BLaER1 treated with 17β-estradiol and CSF1 and Interleukin-3, amounts not matched to agents 10 nM and 100 nM (cell line): Measurements from ENCODE around the gene FNDC11.
A peak's percentile ranks its signal among the peaks of the same experiment; 100 is the strongest.

ENCODE experiments used
- H3K27ac ChIP-seq, 11 experiments: shearing (Covaris generic); formaldehyde crosslinking; 2 replicates each; pipeline ENCODE4 v1.8.1; 2022
- H3K27me3 ChIP-seq, 11 experiments: shearing (Covaris generic); formaldehyde crosslinking; 2 replicates each; pipeline ENCODE4 v1.8.1; 2022
- H3K36me3 ChIP-seq, 11 experiments: shearing (Covaris generic); formaldehyde crosslinking; 2 replicates each; pipeline ENCODE4 v1.8.1; 2022
- H3K4me1 ChIP-seq, 10 experiments: shearing (Covaris generic); formaldehyde crosslinking; 2 replicates each; pipeline ENCODE4 v1.8.1; 2022
- H3K4me2 ChIP-seq, 11 experiments: shearing (Covaris generic); formaldehyde crosslinking; 2 replicates each; pipeline ENCODE4 v1.8.1; 2022
- H3K4me3 ChIP-seq, 10 experiments: shearing (Covaris generic); formaldehyde crosslinking; 2 replicates each; pipeline ENCODE4 v1.8.1; 2022
- H3K9ac ChIP-seq, 11 experiments: shearing (Covaris generic); formaldehyde crosslinking; 2 replicates each; pipeline ENCODE4 v1.8.1; 2022
- H3K9me3 ChIP-seq, 11 experiments: shearing (Covaris generic); formaldehyde crosslinking; replicated peaks in 1 of 11; 2 replicates each; pipeline ENCODE4 v1.8.1; 2022
- H4K20me1 ChIP-seq, 11 experiments: shearing (Covaris generic); formaldehyde crosslinking; 2 replicates each; pipeline ENCODE4 v1.8.1; 2022
- Cebpa-rat ChIP-seq, 11 experiments: shearing (Covaris generic); IDR thresholded peaks; 2 replicates each; pipeline ENCODE4 v1.8.1; 2022

FNDC11 gene

DNA sequence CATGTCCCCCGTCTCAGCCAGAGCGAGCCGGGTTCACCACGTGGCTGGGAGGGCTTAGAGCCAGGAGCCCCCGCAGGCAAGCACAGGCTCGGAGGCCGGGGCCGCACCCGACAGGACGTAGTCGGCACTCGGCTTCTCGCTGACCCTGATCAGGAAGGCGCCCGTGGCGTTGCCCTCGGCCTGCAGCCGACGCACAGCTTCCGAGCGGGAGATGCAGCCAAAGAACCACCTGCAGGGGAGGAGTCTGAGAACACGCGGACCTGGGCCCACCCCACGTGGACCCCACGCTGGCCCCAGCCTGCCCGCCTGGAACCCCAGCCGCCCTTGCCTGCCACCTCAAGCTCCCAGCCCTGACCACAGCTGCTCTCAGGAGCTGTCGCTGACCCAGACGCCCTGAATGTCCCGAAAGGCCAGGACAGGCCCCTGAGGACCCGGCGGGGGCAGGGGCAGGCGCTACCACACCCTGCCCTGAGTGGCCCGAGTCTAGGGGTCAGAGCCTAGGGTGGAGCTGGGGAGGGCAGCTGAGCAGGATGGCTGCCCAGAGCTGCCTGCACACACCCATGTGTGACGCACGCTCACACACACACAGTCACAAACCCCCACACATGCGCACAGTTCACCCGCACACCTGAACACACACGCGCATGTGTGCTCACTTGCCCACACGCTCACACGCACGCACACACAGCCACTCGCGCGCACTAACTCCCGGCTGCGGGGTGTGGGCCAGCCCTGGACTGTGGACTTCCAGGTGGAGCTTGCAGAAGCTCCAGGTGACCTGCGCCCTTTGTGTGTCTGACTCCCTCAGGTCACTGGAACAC lies 18.9 kb upstream of the FNDC11 start:
- Histone ChIP-seq H3K4me3 (no peak overlapping the region), H3K27me3 (peaks cover 10 to 44% (median 23%) of the 10 kb centered on the region in 11 experiments; a peak in 20 of 22 replicates), H4K20me1 (peaks cover 0 to 38% (median 0%) of the 10 kb centered on the region in 11 experiments; a peak in 8 of 22 replicates), H3K36me3 (no peaks in the 10 kb centered on the region), H3K27ac (no peak overlapping the region), H3K9ac (peak overlapping the region in 1 of 11 experiments; percentile 33; a peak in 1 of 22 replicates), H3K9me3 (no peaks in the 10 kb centered on the region), H3K4me1 (peaks cover 13 to 86% (median 67%) of the 10 kb centered on the region in 10 experiments), H3K4me2 (peak overlapping the region; percentile 32 to 79 (median 54); a peak in 20 of 22 replicates)
- TF ChIP-seq Cebpa-rat (IDR thresholded peaks at IDR 0.05): no peak

DNA sequence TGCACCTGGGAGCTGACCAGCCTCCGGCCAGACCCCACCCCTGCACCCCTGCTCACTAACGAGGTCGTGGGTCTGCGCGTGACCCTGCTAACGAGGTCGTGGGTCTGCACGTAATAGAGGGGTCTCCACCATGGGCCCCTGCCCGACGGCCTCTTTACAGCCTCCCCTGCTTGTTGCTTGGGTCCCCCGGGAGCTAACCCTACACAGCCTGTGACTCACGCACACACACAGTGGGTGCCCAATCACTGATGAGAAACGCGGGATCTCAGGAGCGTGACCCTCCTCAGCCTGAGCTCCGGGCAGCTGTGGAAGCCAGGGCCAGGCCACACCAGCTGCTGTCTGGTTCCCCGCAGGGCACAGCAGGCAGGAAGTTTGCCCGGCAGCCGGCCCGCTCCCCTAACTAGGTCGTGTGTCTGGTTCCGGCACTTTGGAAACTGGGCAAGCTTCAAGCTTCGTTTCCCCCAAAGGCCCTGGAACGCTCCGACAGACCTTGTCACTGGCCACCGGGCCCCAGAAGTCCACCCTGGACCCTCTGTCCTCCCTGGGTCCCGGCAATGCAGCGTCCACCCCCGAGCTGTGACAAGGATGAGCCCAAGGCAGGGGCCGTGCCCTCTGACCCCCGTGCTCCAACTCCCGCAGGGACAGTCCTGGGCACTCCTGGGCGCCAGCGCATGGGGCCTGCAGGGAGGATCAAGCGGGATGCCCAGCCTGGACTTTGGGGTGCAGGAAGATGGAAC lies 17.6 kb upstream of the FNDC11 start:
- H3K27me3 ChIP-seq: peaks cover 10 to 56% (median 34%) of the 10 kb centered on the region in 11 experiments; a peak in 20 of 22 replicates
- no peaks in the 10 kb centered on the region for H3K36me3 ChIP-seq
- peak overlapping the region; percentile 59 to 84 (median 75); a peak in 21 of 22 replicates for H3K9ac ChIP-seq
- peak overlapping the region; percentile 62 to 91 (median 79); a peak in 21 of 22 replicates for H3K27ac ChIP-seq
- no peaks in the 10 kb centered on the region for H3K9me3 ChIP-seq
- H4K20me1 ChIP-seq: peaks cover 0 to 43% (median 10%) of the 10 kb centered on the region in 11 experiments; a peak in 8 of 22 replicates
- peaks cover 13 to 88% (median 73%) of the 10 kb centered on the region in 10 experiments for H3K4me1 ChIP-seq
- TF ChIP-seq Cebpa-rat (IDR thresholded peaks at IDR 0.05): no peak
- H3K4me2 ChIP-seq: peak overlapping the region; percentile 87 to 99 (median 97)
- peak overlapping the region; percentile 42 to 72 (median 56); a peak in 16 of 20 replicates for H3K4me3 ChIP-seq

DNA sequence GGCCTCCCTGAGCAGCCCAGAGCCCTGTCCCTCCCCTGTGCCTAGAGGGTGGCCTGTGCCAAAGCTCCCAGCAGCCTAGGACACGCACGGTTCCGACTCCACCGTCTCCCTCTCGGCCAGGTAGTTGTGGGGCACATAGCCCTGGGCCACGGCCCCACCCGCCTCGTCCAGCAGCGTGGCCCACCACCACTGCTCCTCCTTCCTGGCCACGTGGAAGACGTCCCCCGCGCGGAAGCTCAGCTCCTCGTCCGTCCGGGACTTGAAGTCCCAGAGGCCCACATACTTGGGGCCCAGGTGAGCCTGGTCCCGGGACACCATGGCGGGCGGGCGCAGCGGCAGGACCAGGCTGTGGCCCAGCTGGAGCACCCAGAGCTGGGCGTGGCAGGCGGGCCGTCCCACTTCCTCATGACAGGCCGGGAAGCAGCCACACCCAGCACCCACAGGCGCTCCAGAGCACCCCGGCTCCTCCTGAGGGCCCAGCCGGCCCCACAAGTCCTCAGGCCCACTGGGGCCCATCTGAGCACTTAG lies 16.9 kb upstream of the FNDC11 start, which contains the start of gene PTK6:
Gene PTK6, minus strand, starts transcription at position 380 of the 528 bp plus-strand sequence. Its CDS starts 62 bp downstream, at position 318.
- Histone ChIP-seq H3K9ac (peak within 1 kb of the TSS; percentile 59 to 84 (median 75)), H3K4me3 (peak within 1 kb of the TSS; percentile 42 to 72 (median 56)), H3K4me1 (peaks cover 13 to 83% (median 75%) of the 10 kb centered on the region in 10 experiments), H3K27ac (peak within 1 kb of the TSS; percentile 62 to 91 (median 79)), H3K36me3 (no peaks in the 10 kb centered on the region), H3K27me3 (peaks cover 10 to 58% (median 34%) of the 10 kb centered on the region in 11 experiments; a peak in 20 of 22 replicates), H3K4me2 (peak within 1 kb of the TSS; percentile 87 to 99 (median 97)), H3K9me3 (no peaks in the 10 kb centered on the region), H4K20me1 (peaks cover 0 to 49% (median 10%) of the 10 kb centered on the region in 11 experiments; a peak in 8 of 22 replicates)
- TF ChIP-seq Cebpa-rat (IDR thresholded peaks at IDR 0.05): no peak

DNA sequence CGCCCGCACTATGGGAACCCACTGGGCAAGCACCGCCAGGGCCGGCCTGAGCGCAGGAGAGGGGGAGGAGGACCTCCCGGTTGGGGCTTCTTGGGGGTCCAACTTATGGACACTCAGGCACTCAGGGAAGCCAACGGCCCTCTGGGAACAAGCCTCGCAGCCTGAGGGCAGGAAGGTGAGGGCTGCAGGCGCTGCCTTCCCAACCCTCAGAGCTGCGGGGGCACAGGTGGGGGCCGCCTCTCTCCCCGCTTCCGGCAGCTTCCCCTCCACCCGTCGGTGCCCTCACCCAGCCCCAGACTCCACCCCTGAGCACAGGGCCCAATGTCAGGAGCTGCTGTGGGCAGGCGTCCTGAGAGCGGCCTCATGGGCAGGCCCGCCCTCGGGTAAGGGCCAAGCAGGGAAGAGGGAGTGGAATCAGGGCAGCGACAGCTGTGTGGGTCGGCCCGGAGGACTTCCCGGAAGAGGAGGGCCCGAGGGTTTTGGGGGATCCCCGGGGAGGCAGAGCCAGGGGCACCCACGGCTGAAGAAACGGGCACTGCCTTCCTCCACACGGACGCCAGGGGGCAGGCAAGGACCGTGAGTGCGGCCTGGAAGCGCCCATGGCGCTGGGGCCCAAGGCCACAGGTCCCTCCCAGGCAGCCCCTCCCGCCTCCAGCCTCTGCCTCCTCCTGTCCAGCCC lies 16.3 kb upstream of the FNDC11 start:
- H3K36me3 ChIP-seq: no peaks in the 10 kb centered on the region
- peak overlapping the region; percentile 62 to 91 (median 79) for H3K27ac ChIP-seq
- peak overlapping the region; percentile 59 to 84 (median 75) for H3K9ac ChIP-seq
- H3K4me1 ChIP-seq: peaks cover 13 to 81% (median 73%) of the 10 kb centered on the region in 10 experiments
- H3K9me3 ChIP-seq: no peaks in the 10 kb centered on the region
- H3K4me3 ChIP-seq: peak overlapping the region; percentile 42 to 72 (median 56)
- H3K4me2 ChIP-seq: peak overlapping the region; percentile 87 to 99 (median 97)
- no peak for TF ChIP-seq Cebpa-rat (IDR thresholded peaks at IDR 0.05)
- H4K20me1 ChIP-seq: peaks cover 0 to 55% (median 11%) of the 10 kb centered on the region in 11 experiments; a peak in 8 of 22 replicates
- H3K27me3 ChIP-seq: peaks cover 10 to 54% (median 34%) of the 10 kb centered on the region in 11 experiments; a peak in 20 of 22 replicates

DNA sequence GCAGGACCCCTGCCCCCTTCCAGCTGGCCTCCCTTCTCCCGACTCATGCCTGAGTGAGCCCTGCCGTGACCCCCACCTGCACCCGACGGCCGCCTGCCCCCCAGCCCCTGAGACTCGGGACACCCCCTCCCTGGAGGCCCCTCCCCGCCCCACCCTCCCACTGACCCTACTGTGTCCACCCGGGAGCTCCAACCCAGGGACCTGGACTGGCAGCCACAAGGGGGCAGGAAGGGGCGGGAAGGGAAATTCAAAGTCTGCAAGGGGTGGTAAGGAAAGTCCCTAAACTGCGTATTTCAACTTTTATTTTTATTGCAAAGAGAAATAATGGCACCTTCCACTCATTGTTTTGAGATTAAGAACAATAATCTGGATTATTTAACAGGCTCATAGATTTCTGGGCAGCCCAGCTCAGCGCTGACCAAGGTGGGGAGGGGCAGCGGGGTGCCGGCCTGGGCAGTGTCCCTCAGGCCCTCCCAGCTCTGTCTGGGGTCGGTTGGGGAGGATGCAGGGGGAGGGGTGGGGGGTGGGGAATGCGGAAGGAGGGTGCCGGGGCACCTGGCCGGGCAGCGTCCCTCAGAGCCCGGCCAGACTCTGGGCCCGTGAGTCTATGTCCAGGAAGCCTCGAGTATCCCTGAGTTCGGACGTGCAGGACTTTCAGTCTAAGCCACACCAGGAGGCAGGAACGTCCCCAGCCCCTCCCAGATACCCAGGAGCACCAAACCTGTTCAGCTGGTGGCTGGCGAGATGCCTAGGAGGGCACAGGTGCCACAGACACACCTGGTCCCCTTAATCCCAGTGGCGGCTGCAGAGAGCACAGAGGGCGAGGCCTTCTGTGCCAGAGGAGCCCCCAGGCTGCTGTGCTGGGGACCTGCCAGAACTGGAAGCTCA lies 15.5 kb upstream of the FNDC11 start:
- Histone ChIP-seq H3K27ac (peak overlapping the region in 4 of 11 experiments; percentile 79 to 88 (median 84); a peak in 8 of 22 replicates), H3K27me3 (peaks cover 10 to 56% (median 34%) of the 10 kb centered on the region in 11 experiments; a peak in 20 of 22 replicates), H3K4me2 (peak overlapping the region; percentile 39 to 99 (median 96)), H3K9ac (peak overlapping the region in 8 of 11 experiments; percentile 59 to 84 (median 74); a peak in 11 of 22 replicates), H3K4me3 (peak overlapping the region in 4 of 10 experiments; percentile 60 to 72 (median 62); a peak in 6 of 20 replicates), H3K36me3 (no peaks in the 10 kb centered on the region), H3K4me1 (peaks cover 13 to 78% (median 72%) of the 10 kb centered on the region in 10 experiments), H3K9me3 (no peaks in the 10 kb centered on the region), H4K20me1 (peaks cover 0 to 63% (median 14%) of the 10 kb centered on the region in 11 experiments; a peak in 8 of 22 replicates)
- no peak for TF ChIP-seq Cebpa-rat (IDR thresholded peaks at IDR 0.05)

DNA sequence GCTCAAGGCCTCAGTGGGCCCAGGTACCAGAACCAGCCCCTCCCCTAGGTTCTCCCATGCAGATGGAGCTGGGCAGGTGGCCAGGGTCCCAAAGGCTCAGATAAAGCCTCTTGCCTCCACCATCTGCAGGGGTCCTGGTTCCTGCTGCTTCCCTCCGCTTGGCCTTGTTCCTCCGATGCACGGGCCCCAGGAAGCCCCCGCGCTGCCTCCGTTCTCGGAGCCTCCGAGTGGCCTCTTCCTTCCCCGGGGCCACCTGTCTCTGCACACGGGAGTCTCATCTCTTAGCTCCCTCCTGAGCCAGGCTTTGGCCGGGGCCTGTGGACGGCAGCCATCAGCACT lies 14.9 kb upstream of the FNDC11 start:
- TF ChIP-seq Cebpa-rat (IDR thresholded peaks at IDR 0.05): no peak
- Histone ChIP-seq H3K4me2 (peak overlapping the region in 9 of 11 experiments; percentile 14 to 50 (median 47); a peak in 13 of 22 replicates), H3K4me3 (no peak overlapping the region), H3K9ac (0 out of 22 replicates have a peak overlapping the region, but pooled peaks of 1 of the 11 experiments have one; percentile 4), H3K27ac (no peak overlapping the region), H3K36me3 (no peaks in the 10 kb centered on the region), H3K9me3 (no peaks in the 10 kb centered on the region), H3K27me3 (peaks cover 16 to 56% (median 38%) of the 10 kb centered on the region in 11 experiments; a peak in 21 of 22 replicates), H3K4me1 (peaks cover 13 to 72% (median 66%) of the 10 kb centered on the region in 10 experiments), H4K20me1 (peaks cover 0 to 59% (median 9%) of the 10 kb centered on the region in 11 experiments; a peak in 10 of 22 replicates)
